Iris pigment epithelial cell (primary cell): ENCODE measurements around the gene ATP13A4.
"Not testable (repeated sequence)": the region's sequence is repeated elsewhere in the genome, so short reads cannot be mapped to it uniquely, and the experiment has no call there.

Experiments used
- DNase-seq: peaks from one replicate; pipeline ENCODE4 v3.0.0-alpha.2; 2011; ENCODE audit warnings: low read depth

The ATP13A4 gene

DNA sequence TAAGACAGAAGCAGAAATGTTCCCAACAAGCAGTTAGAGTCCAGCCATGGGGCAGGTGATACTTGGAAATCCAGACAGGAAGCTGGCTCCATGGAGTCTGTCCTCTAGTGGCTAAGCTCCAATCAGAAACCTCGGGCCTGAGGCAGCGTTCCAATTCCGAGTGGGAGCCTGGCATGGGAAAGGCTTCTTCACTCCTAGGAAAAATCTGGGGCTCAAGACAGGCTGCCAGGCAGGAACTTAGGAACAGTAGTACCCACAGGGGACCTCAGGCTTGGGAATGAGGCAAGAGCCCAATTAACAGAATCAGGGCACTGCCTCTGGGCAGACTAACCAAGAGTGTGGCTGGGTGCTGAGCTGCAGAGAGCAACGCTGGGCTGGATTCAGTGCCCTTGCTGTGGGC is 6.2 kb upstream of the ATP13A4 start:
- DNase-seq = no peak

- DNase-seq = no peak
Measured at GRCh38 chr3:193560091-193560490, 5.4 kb upstream of the ATP13A4 start.

DNA sequence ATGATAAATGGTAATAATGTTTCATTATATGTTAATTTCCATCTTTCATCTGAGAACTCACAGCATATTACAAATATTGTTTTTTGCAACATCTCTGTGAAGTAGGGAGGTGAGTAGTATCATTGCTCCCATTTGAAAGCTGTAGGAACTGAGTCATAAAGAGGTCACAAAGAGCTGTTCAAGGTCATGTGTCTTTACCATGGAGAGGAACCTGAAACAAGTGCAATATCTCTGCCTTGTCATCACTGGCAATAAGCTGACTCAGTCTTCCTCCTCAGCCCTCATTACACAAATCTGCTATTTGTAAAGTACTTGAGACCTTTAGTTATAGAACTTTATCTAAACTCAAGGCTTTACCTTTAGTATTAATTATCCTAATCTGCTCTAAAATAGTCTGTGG is 4.4 kb upstream of the ATP13A4 start:
- DNase-seq = peak; percentile 4

GRCh38 chr3:193556841-193557240 is 2.1 kb upstream of the ATP13A4 start:
- DNase-seq = no peak

GRCh38 chr3:193553586-193553985 is 1.1 kb downstream of the ATP13A4 start:
- no peak for DNase-seq

GRCh38 chr3:193552923-193553322 is 1.8 kb downstream of the ATP13A4 start:
- DNase-seq = no peak

GRCh38 chr3:193548406-193548805 is 6.3 kb downstream of the ATP13A4 start:
- no peak for DNase-seq

DNA sequence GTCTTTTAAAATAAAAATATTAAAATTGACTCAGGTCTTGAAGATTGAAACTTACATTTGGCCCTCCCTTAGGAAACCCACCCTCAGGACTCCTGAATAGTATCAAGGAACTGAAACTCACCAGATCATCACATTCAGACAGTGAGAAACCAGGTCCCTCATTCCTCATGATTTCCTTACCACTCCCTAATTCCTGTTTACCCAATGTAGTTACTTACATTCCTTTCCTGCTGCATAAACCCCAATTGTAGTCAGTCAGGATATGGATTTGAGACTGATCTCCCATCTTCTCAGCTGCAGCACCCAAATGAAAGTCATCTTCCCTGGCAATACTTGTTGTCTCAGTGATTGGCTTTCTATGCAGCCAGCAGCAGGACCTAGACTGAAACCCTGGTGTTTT is 8.6 kb downstream of the ATP13A4 start:
- DNase-seq = no peak

DNA sequence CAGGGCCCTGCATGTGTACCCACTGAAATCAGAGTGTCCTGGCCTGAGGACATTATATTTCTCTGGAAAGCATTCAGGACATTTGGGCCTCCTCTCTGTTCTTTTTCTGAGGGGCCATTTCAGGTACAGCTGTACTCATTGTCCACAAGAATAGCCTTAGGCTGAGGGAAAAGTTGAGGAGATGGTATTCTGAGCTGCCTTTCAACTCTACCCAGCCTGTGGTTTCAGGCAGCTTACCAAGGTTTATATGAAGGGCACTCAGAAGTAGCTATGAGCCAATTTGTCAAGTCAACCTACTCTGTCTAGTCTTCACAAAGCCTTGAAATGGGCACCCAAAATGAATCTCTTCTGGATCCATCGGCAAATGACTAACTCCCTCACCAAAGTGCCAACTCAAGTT is 9.4 kb downstream of the ATP13A4 start:
- no peak for DNase-seq

GRCh38 chr3:193544289-193544688 is 10.4 kb downstream of the ATP13A4 start:
- DNase-seq = no peak

- DNase-seq = no peak
Measured at GRCh38 chr3:193530231-193531165, 24.2 kb downstream of the ATP13A4 start.

GRCh38 chr3:193526085-193526484 is 28.6 kb downstream of the ATP13A4 start:
- DNase-seq = not testable (repeated sequence)

DNA sequence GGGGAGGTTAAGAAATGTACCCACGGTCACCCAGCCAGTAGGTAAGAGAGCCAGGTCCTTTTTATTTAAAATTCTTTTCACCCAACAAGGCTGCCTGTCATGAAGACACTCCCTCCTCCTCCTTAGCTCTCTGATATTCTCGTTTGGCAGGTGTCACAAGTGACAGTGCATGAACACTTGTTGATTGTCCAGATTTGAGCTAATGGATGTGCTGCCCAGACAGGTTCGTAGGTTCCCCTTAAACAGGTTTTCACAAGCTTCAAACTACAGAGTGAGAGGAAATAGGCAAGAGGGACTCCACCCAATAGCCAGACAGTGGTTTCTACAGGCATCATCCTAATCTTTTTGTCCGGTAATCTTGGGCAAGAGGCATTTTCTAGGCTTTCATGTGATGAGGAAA is 32.2 kb downstream of the ATP13A4 start:
- DNase-seq = no peak

DNA sequence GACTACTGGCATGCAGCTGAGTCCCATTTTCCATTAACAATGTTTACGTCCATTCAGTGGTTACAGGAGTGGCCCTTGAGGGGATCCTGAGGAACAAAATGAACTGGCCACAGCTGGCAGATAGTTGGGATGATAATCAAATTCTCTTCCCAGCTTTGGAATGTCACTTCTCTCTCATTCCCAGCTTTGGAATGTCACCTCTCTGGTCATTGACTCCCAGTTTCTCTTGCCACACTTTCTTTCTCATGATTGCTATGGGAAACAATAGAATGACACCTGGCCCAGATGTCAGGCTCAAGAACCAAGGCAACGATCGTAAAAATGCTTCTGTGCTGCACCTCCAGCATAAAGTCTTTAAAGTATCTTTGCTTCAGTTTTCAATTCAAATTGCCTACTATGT is 34.0 kb downstream of the ATP13A4 start:
- no peak for DNase-seq

DNA sequence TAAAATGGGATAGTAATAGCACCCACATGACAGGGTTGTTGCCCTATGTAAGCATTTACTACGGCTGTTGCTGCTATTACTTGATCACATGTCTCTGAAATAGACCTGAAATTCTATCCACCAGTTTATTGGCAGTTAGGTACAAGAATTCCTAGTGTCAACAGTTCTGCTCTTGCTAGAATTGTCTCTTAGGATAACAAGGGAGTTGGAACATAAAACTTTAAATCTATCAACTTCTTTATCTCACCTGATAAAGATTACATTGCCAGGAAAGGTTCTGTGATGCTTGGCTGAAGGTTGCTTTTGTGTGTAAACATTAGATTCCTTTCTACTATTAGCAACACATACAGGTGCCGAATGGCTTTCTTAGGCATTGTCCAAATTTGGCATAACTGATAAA is 38.7 kb downstream of the ATP13A4 start:
- no peak for DNase-seq

- no peak for DNase-seq
Measured at GRCh38 chr3:193510154-193510553, 44.5 kb downstream of the ATP13A4 start.

DNA sequence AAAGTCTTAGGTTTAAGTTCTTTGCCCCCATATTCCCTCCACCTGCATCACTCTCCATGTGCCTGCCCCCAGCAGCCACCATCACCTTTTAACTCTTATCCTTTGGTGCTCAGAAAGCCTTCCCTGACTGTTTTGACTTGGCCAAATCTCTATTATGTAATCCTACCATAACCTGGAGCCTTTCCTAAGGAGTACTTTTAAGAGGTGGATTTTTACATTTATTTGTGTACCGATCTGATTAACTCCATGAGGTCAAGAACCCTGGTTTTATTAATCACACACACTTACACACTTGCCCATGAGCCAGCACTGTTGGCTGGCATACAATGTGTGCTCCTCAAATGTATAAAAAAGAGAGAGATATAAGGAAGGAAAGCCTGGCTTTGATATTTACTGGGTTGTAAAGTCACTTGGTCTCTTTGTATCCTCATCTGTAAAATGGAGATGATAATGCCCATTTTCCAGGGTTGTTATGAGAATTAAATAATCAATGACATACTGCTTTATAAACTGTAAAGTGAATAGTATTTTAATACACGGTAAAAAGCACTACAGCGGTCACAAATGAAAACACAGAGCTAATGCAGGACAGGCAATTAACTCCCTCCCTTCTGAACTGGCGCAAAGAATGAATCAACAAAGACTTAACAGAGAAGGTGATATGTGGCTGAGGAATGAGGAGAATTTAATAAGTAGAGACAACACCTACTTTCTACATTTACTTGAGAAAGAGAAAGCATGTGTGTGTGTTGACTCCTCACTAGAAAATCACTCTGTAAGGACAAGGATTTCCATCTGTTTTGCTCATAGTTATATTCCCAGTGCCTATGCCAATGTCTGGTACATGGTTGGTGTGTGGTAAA is 45.4 kb downstream of the ATP13A4 start:
- DNase-seq = no peak

GRCh38 chr3:193508108-193508507 is 46.6 kb downstream of the ATP13A4 start:
- DNase-seq = no peak

DNA sequence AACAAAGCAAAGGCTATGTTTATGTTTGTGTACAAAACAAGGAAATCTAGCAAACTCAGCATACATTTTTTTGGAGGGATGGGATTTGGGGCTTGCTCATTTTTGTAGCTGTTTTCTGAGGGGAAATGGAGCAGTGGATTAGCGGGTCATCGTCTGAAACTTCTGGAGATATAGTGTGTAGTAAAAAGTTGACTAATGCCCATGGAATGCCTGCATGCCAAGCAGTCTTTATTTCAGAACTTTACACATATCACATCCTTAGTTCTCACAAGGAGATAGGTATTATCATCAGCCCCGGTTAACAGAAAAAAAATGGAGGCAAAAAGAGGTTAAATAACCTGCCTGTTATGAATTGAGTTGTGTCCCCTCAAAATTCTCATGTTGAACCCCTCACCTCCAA is 47.1 kb downstream of the ATP13A4 start:
- no peak for DNase-seq

DNA sequence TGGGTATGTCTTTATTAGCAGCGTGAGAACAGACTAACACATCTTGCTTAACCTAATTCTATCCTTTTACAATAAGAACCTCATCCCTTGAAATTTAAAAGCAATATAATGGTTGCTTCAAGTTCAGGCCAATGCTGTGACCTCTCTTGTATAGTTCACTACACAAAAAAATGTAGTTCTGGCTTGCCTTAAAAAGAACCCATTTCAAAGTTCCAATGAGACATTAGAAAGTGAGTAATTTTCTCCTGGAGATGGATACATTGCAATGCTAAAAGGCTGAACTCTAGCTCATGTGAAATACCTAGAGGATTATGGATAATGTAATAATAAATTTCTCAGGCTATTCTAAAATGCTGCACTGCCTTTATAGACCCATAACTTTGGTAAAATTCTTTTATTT is 47.8 kb downstream of the ATP13A4 start:
- DNase-seq = no peak

DNA sequence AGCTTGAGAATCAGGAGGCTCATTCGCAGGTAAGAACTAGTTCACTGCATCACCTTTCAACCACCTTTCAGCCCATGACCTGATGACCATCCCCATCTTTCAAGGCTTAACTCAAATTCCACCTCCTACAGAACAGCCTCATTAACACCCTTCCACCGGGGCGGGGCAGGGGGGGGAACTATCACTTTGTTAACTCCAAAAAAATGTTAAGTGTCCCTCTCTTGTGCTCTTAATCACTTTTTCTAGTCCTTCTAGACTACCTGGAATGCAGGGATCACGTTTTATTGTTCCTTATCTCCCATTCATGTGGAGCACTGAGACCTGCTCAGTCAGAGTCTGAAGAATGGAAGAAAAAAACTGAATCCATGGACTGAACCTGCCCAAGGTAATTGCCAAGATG is 51.8 kb downstream of the ATP13A4 start:
- no peak for DNase-seq

- DNase-seq = no peak
Measured at GRCh38 chr3:193499801-193500485, 54.8 kb downstream of the ATP13A4 start.
